ENCODE measurements around the gene EIF4G1.

EIF4G1 gene

DNA sequence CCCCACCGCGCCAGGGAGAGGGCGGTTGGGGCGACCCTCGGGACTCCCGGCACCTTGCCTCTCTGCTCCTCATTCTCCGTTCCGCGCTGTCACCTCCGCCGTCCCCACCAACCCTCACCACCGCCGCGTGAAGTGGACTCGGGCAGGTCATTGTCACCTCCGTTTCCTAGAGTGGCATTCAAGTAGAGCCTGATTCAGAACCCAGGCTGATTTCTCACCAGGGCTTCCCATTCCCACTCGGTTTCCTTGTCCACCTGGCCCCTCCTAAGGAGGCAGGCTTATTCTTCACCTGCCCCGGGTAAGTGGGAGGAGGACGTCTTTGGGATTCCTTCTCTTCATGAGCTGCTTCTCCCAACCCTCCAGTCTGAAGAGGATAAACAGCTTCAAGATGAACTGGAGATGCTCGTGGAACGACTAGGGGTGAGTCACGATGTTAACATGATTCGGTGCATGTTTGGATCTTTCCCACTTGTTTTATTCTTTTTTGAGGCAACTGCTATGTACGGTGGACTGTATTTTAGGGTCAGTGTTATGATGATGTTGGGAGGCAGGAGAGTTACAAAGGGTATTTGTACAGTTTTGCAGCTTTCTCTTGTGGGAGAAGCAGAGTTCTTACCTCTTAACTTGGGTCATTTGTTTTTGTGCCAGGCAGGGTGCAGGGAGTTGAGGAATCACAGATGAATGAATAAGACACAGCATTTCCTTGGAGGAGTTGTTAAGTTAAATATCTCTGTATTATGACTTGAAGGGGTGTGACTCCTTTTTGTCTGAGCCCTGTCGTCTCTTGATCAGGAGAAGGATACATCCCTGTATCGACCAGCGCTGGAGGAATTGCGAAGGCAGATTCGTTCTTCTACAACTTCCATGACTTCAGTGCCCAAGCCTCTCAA, 14.7 kb upstream of the EIF4G1 start:
- TF ChIP-seq, protein P1, sequence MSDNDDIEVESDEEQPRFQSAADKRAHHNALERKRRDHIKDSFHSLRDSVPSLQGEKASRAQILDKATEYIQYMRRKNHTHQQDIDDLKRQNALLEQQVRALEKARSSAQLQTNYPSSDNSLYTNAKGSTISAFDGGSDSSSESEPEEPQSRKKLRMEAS (IDR thresholded peaks at IDR 0.05; ENCODE audit: low read depth, low read length) = no peak
- TF ChIP-seq, protein P2, sequence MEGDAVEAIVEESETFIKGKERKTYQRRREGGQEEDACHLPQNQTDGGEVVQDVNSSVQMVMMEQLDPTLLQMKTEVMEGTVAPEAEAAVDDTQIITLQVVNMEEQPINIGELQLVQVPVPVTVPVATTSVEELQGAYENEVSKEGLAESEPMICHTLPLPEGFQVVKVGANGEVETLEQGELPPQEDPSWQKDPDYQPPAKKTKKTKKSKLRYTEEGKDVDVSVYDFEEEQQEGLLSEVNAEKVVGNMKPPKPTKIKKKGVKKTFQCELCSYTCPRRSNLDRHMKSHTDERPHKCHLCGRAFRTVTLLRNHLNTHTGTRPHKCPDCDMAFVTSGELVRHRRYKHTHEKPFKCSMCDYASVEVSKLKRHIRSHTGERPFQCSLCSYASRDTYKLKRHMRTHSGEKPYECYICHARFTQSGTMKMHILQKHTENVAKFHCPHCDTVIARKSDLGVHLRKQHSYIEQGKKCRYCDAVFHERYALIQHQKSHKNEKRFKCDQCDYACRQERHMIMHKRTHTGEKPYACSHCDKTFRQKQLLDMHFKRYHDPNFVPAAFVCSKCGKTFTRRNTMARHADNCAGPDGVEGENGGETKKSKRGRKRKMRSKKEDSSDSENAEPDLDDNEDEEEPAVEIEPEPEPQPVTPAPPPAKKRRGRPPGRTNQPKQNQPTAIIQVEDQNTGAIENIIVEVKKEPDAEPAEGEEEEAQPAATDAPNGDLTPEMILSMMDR (IDR thresholded peaks at IDR 0.05; ENCODE audit: low read depth, low read length) = no peak
- TF ChIP-seq MYC (IDR thresholded peaks at IDR 0.05; ENCODE audit: low read depth, low read length) = no peak
- no peak for TF ChIP-seq POLR2A (IDR thresholded peaks at IDR 0.05; ENCODE audit: extremely low read depth, insufficient read length)
- DNase-seq (ENCODE audit: low read depth) = no peak
- peak overlapping the region; percentile 98 for H3K4me3 ChIP-seq (ENCODE audit: low read depth, low read length)

DNA sequence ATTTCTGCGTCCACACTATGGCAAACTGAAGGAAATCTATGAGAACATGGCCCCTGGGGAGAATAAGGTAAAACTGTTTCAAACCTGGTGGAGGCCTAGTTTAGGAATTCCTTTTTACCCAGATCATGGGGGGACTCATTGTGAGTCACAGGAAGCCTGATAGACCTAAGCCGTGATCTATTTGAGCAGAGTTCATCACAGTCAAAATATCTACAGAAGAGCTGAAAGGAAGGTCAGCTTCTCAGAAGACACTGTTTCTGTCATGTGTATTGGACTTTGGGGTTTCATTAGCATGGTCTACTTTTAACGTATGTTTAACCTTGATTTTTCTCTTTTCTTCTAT, 14.1 kb upstream of the EIF4G1 start:
- peak overlapping the region; percentile 98 for H3K4me3 ChIP-seq (ENCODE audit: low read depth, low read length)
- no peak for DNase-seq (ENCODE audit: low read depth)
- TF ChIP-seq, protein P1 (IDR thresholded peaks at IDR 0.05; ENCODE audit: low read depth, low read length) = no peak

DNA sequence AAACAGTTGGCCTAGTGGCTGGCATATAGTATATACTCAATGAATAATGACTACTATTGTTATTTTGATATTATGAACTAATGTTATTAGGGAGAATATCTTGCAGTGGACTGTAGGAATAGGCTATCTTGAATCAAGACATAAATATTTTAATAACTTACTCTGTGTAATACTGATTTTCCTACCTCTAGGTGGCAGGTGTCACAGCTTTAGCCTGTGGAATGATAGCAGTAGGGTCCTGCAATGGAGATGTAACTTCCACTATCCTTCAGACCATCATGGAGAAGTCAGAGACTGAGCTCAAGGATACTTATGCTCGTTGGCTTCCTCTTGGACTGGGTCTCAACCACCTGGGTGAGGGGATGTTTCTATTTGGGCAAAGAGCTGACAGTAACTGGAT, 8.8 kb upstream of the EIF4G1 start:
- DNase-seq (ENCODE audit: low read depth) = peak; percentile 38
- TF ChIP-seq, protein P1 (IDR thresholded peaks at IDR 0.05; ENCODE audit: low read depth, low read length) = no peak
- no peak for TF ChIP-seq MYC (IDR thresholded peaks at IDR 0.05; ENCODE audit: low read depth, low read length)
- TF ChIP-seq, protein P2 (IDR thresholded peaks at IDR 0.05; ENCODE audit: low read depth, low read length) = peak; percentile 40
- no peak for TF ChIP-seq POLR2A (IDR thresholded peaks at IDR 0.05; ENCODE audit: extremely low read depth, insufficient read length)
- no peak overlapping the region for H3K4me3 ChIP-seq (ENCODE audit: low read depth, low read length)

DNA sequence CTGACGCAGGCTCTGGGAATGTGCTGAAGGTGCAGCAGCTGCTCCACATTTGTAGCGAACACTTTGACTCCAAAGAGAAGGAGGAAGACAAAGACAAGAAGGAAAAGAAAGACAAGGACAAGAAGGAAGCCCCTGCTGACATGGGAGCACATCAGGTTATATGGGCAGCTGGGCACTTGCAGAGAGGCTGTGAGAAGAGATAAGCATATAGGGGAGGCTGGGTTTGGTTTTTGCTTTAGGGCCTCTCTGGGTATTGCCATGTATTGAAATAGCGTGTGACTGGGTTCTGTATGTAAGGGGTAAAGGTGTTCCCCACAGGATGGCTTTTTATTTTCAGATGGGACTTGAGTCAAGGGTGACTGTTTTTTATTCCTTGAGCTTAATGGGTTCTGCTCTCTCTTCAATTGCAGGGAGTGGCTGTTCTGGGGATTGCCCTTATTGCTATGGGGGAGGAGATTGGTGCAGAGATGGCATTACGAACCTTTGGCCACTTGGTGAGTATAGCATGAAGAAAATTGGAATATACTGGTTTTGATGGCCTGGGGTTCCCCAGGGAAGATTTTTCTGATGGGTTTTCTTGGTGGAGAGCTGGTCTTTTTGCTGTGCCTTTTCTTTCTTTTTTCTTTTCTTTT, 7.9 kb upstream of the EIF4G1 start:
- H3K4me3 ChIP-seq (ENCODE audit: low read depth, low read length) = no peak overlapping the region
- no peak for DNase-seq (ENCODE audit: low read depth)
- TF ChIP-seq MYC (IDR thresholded peaks at IDR 0.05; ENCODE audit: low read depth, low read length) (no peak), POLR2A (IDR thresholded peaks at IDR 0.05; ENCODE audit: extremely low read depth, insufficient read length) (no peak)
- TF ChIP-seq, protein P1 (IDR thresholded peaks at IDR 0.05; ENCODE audit: low read depth, low read length) = no peak
- TF ChIP-seq, protein P2 (IDR thresholded peaks at IDR 0.05; ENCODE audit: low read depth, low read length) = no peak

DNA sequence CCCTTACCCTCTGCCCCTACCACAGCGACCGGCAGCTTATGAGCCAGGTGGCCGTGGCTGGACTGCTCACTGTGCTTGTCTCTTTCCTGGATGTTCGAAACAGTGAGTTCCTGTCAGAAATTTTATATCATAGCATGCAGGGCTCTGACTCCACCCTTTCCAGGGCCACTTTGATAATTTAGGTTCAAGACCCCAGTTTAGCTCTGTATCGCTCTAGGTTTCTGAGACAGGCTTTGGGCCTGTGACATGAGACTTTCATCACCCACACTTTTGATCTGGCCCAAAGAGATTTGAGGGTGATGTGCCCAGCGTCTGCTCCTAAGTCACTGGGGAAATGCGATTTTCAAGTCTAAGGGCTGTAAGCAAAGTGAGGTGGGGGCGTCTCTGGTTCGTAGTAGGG, 6.5 kb upstream of the EIF4G1 start:
- DNase-seq (ENCODE audit: low read depth) = no peak
- no peak overlapping the region for H3K4me3 ChIP-seq (ENCODE audit: low read depth, low read length)
- TF ChIP-seq MYC (IDR thresholded peaks at IDR 0.05; ENCODE audit: low read depth, low read length) = no peak
- TF ChIP-seq, protein P1 (IDR thresholded peaks at IDR 0.05; ENCODE audit: low read depth, low read length) = no peak
- TF ChIP-seq, protein P2 (IDR thresholded peaks at IDR 0.05; ENCODE audit: low read depth, low read length) = no peak
- TF ChIP-seq POLR2A (IDR thresholded peaks at IDR 0.05; ENCODE audit: extremely low read depth, insufficient read length) = no peak

DNA sequence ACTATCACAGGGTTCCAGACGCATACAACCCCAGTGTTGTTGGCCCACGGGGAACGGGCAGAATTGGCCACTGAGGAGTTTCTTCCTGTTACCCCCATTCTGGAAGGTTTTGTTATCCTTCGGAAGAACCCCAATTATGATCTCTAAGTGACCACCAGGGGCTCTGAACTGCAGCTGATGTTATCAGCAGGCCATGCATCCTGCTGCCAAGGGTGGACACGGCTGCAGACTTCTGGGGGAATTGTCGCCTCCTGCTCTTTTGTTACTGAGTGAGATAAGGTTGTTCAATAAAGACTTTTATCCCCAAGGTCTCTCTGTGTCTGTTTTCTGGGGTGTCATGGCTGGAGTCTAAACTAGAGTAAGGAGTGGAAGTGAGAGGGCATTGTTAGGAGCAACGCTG, 5.7 kb upstream of the EIF4G1 start:
- TF ChIP-seq MYC (IDR thresholded peaks at IDR 0.05; ENCODE audit: low read depth, low read length) = no peak
- TF ChIP-seq, protein P2 (IDR thresholded peaks at IDR 0.05; ENCODE audit: low read depth, low read length) = peak; percentile 6
- no peak for DNase-seq (ENCODE audit: low read depth)
- no peak overlapping the region for H3K4me3 ChIP-seq (ENCODE audit: low read depth, low read length)
